GM18861 (cell line): ENCODE measurements around the gene EYA2.

Source experiments
- ATAC-seq: cut with Tn5 transposase; IDR thresholded peaks from one replicate; pipeline ENCODE4 v1.9.1; 2021; ENCODE audit not compliant: unreplicated experiment

EYA2 gene

GRCh38 chr20:46998477-46999240 lies 104.0 kb downstream of the EYA2 start:
- no peak for ATAC-seq

- no peak for ATAC-seq
Measured at GRCh38 chr20:46999801-47000465, 105.3 kb downstream of the EYA2 start.

- ATAC-seq: no peak
Measured at GRCh38 chr20:47003223-47003622, 108.6 kb downstream of the EYA2 start.

- ATAC-seq: no peak
Measured at GRCh38 chr20:47004179-47004578, 109.5 kb downstream of the EYA2 start.

- no peak for ATAC-seq
Measured at GRCh38 chr20:47007826-47008655, 113.4 kb downstream of the EYA2 start.

- ATAC-seq: no peak
Measured at GRCh38 chr20:47008842-47009518, 114.3 kb downstream of the EYA2 start.

GRCh38 chr20:47009784-47010183 lies 115.1 kb downstream of the EYA2 start:
- no peak for ATAC-seq

- ATAC-seq: no peak
Measured at GRCh38 chr20:47011984-47012383, 117.3 kb downstream of the EYA2 start.

GRCh38 chr20:47013606-47014005 lies 119.0 kb downstream of the EYA2 start:
- no peak for ATAC-seq

GRCh38 chr20:47016068-47016664 lies 121.5 kb downstream of the EYA2 start:
- no peak for ATAC-seq

- ATAC-seq: no peak
Measured at GRCh38 chr20:47018381-47018780, 123.7 kb downstream of the EYA2 start.

- ATAC-seq: no peak
Measured at GRCh38 chr20:47019121-47019824, 124.6 kb downstream of the EYA2 start.

GRCh38 chr20:47020231-47020630 lies 125.6 kb downstream of the EYA2 start:
- no peak for ATAC-seq

- no peak for ATAC-seq
Measured at GRCh38 chr20:47021850-47022249, 127.2 kb downstream of the EYA2 start.

- no peak for ATAC-seq
Measured at GRCh38 chr20:47024461-47024937, 129.9 kb downstream of the EYA2 start.

GRCh38 chr20:47027042-47027441 lies 132.4 kb downstream of the EYA2 start:
- ATAC-seq: no peak

- no peak for ATAC-seq
Measured at GRCh38 chr20:47027456-47027855, 132.8 kb downstream of the EYA2 start.

- ATAC-seq: no peak
Measured at GRCh38 chr20:47028487-47028886, 133.8 kb downstream of the EYA2 start.

GRCh38 chr20:47029845-47030244 lies 135.2 kb downstream of the EYA2 start:
- no peak for ATAC-seq

- ATAC-seq: no peak
Measured at GRCh38 chr20:47030271-47030810, 135.7 kb downstream of the EYA2 start.
